Measurements from ENCODE around the gene CAT. TPM values are rescaled to one million over a fixed set of nuclear protein-coding genes. Genes with fewer than 3 reads are reported as not detected.

CAT gene
- total and polyA plus RNA-seq, 3 donors from 2014 or later, result 30.2 to 38.2 (median 30.3) TPM

- Histone ChIP-seq H3K27ac (no peak overlapping the region), H3K27me3 (no peaks in the 10 kb centered on the region), H3K4me3 (no peak overlapping the region), H3K36me3 (ENCODE audit: low read depth, missing control alignments) (no peaks in the 10 kb centered on the region), H3K4me1 (no peaks in the 10 kb centered on the region), H3K9me3 (no peaks in the 10 kb centered on the region)
- TF ChIP-seq POLR2A (IDR thresholded peaks at IDR 0.05), result no peak
- no peak for TF ChIP-seq CTCF (IDR thresholded peaks at IDR 0.05)
- DNase-seq, result no peak
- intact Hi-C loops (cut with DNase I; ENCODE audit: low total_unique reads), result no loop called here
Measured at GRCh38 chr11:34521265-34521664, 82.5 kb downstream of the CAT start.

Small RNA genes within 50 kb of the gene (small RNA-seq; reads per million reads assigned to genes)
- 0 reads per million in 2 donors for gene AL035079.1

Other genes starting within 250 kb of the CAT start
- gene ABTB2, start 80.9 kb upstream of the CAT start, total RNA-seq, result 10 to 100 TPM in 1 of 2 donors, 1 to 10 TPM in 1; 5.8 to 12.1 TPM
- gene ABTB2, start 80.9 kb upstream of the CAT start, polyA plus RNA-seq (ENCODE audit: insufficient read depth, low read depth, low replicate concordance), result 8.9 TPM
- gene ELF5, start 74.9 kb downstream of the CAT start, total RNA-seq, result under 1 TPM; 0.43 to 0.63 TPM
- gene ELF5, start 74.9 kb downstream of the CAT start, polyA plus RNA-seq (ENCODE audit: insufficient read depth, low read depth, low replicate concordance), result 0.34 TPM
- 1 to 10 TPM in 1 of 2 donors, under 1 TPM in 1; 0.24 to 1.1 TPM for gene EHF, start 182.2 kb downstream of the CAT start, total RNA-seq
- gene EHF, start 182.2 kb downstream of the CAT start, polyA plus RNA-seq (ENCODE audit: insufficient read depth, low read depth, low replicate concordance), result 3.5 TPM

Measured in testis (tissue), 3 donors.